Caco-2 (cell line): ENCODE data around the gene RTN4RL1. TPM values are rescaled to one million over a fixed set of nuclear protein-coding genes. Genes with fewer than 3 reads are reported as not detected.

Experiments used
- BruUV-seq: library from RNA; stranded (reverse); fragments of 400-500 nt; replicated peaks from 2 replicates; lab custom pipeline; 2021; lab: Mats Ljungman, UMichigan
- CTCF ChIA-PET: fragments of 300-600 bp; sonication (Branson Sonifier 250); formaldehyde crosslinking; loops from one replicate; lab custom pipeline; 2022; ENCODE audit warnings: antibody characterized with exemption; lab: Charles Lee
- POLR2A ChIA-PET: fragments of 300-600 bp; sonication (Branson Sonifier 250); formaldehyde crosslinking; loops from one replicate; lab custom pipeline; 2022; ENCODE audit warnings: antibody characterized with exemption; lab: Charles Lee
- DNase-seq, 2 experiments: peaks; one replicate each; pipeline versions ENCODE4 v3.0.0 to v3.0.0-alpha.2; 2020 to 2022
- H3K27me3 ChIP-seq: replicated peaks from 2 replicates; pipeline ENCODE4 v1.6.0; 2011; ENCODE audit warnings: low read length; ENCODE audit not compliant: control insufficient read depth, insufficient read depth
- H3K36me3 ChIP-seq: 2 replicates; pipeline ENCODE4 v1.5.1; 2011; ENCODE audit warnings: low read length; ENCODE audit not compliant: control insufficient read depth, insufficient read depth
- H3K4me1 ChIP-seq: fragments of 250-450 bp; sonication (Bioruptor Pico); 2 replicates; pipeline ENCODE4 v1.5.1; 2020; ENCODE audit warnings: mild to moderate bottlenecking
- H3K4me3 ChIP-seq: 2 replicates; pipeline ENCODE4 v1.5.1; 2011; ENCODE audit warnings: low read depth, mild to moderate bottlenecking, control low read depth, low read length
- H3K9me3 ChIP-seq: fragments of 250-450 bp; sonication (Bioruptor Pico); 2 replicates; pipeline ENCODE4 v1.5.1; 2020; ENCODE audit warnings: mild to moderate bottlenecking, moderate library complexity
- H3K27ac Mint-ChIP-seq: one replicate; pipeline ENCODE4 v1.8.0; 2022; ENCODE audit warnings: mixed read lengths; ENCODE audit not compliant: unreplicated experiment
- H3K27me3 Mint-ChIP-seq: one replicate; pipeline ENCODE4 v1.8.0; 2022; ENCODE audit warnings: mixed read lengths; ENCODE audit not compliant: insufficient read depth, unreplicated experiment
- H3K36me3 Mint-ChIP-seq: one replicate; pipeline ENCODE4 v1.8.0; 2022; ENCODE audit warnings: mild to moderate bottlenecking, mixed read lengths; ENCODE audit not compliant: insufficient read depth, unreplicated experiment
- H3K4me1 Mint-ChIP-seq: one replicate; pipeline ENCODE4 v1.8.0; 2022; ENCODE audit warnings: low read depth, mixed read lengths; ENCODE audit not compliant: unreplicated experiment
- H3K4me3 Mint-ChIP-seq: one replicate; pipeline ENCODE4 v1.8.0; 2022; ENCODE audit warnings: mild to moderate bottlenecking, moderate library complexity, mixed read lengths; ENCODE audit not compliant: unreplicated experiment
- H3K9me3 Mint-ChIP-seq: one replicate; pipeline ENCODE4 v1.8.0; 2022; ENCODE audit warnings: mixed read lengths; ENCODE audit not compliant: unreplicated experiment
- CTCF ChIP-seq, 2 experiments: fragments of 200-600 bp in 1 of 2; IDR thresholded peaks; 1 replicate in 1 of 2; 2 replicates in 1 of 2; pipeline versions ENCODE4 v1.5.1 to v1.8.0; 2011 to 2022; ENCODE audit warnings: antibody characterized with exemption in 1 of 2, control low read depth in 1 of 2, inconsistent platforms in 1 of 2, low read depth in 1 of 2, low read length in 1 of 2, mild to moderate bottlenecking in 1 of 2, moderate library complexity in 1 of 2; ENCODE audit not compliant: insufficient read depth in 1 of 2, severe bottlenecking in 1 of 2, unreplicated experiment in 1 of 2
- intact Hi-C: fragments of 100-400 bp; cut with micrococcal nuclease; formaldehyde crosslinking; loops from one replicate; pipeline ENCODE4 v1.10.0; 2022; ENCODE audit not compliant: unreplicated experiment
- total RNA-seq: library from RNA; stranded (reverse); gene quantifications from 2 replicates; pipeline ENCODE4 v1.2.3, GENCODE V29; 2022

RTN4RL1 gene
- total RNA-seq, 1 experiment from 2014 or later = 0.54 TPM

GRCh38 chr17:2060681-2061440 is 35.7 kb upstream of the RTN4RL1 start:
- Histone ChIP-seq H3K27me3 (no peaks in the 10 kb centered on the region), H3K4me1 (no peaks in the 10 kb centered on the region), H3K9me3 (no peaks in the 10 kb centered on the region), H3K4me3 (no peak overlapping the region), H3K36me3 (peaks cover 3% of the 10 kb centered on the region; the same call in 1 of the 2 replicates)
- Mint-ChIP-seq H3K9me3 (no peaks in the 10 kb centered on the region), H3K27ac (no peak overlapping the region), H3K27me3 (no peaks in the 10 kb centered on the region), H3K4me3 (no peak overlapping the region), H3K36me3 (peaks cover 18% of the 10 kb centered on the region), H3K4me1 (no peaks in the 10 kb centered on the region)
- BruUV-seq = no TSS peak
- ChIA-PET CTCF (no interaction called here), POLR2A (no interaction called here)
- TF ChIP-seq CTCF (IDR thresholded peaks at IDR 0.05; ENCODE audit: insufficient read depth in 1 of 2, low read depth in 1 of 2, low read length in 1 of 2, severe bottlenecking in 1 of 2, unreplicated experiment in 1 of 2) = no peak
- intact Hi-C loops = no loop called here
- no peak for DNase-seq

GRCh38 chr17:2060385-2060658 is 35.2 kb upstream of the RTN4RL1 start:
- intact Hi-C loops = no loop called here

More at GRCh38 chr17:2060385-2060658, 35.2 kb upstream of the RTN4RL1 start:
- no peaks in the 10 kb centered on the region for H3K4me1 Mint-ChIP-seq
- no peak overlapping the region for H3K4me3 Mint-ChIP-seq
- no peak overlapping the region for H3K4me3 ChIP-seq
- no peaks in the 10 kb centered on the region for H3K9me3 ChIP-seq
- no peaks in the 10 kb centered on the region for H3K4me1 ChIP-seq
- H3K27me3 ChIP-seq = no peaks in the 10 kb centered on the region
- H3K36me3 Mint-ChIP-seq = peaks cover 12% of the 10 kb centered on the region
- BruUV-seq = no TSS peak
- POLR2A ChIA-PET = no interaction called here
- peaks cover 3% of the 10 kb centered on the region; the same call in 1 of the 2 replicates for H3K36me3 ChIP-seq
- DNase-seq = no peak
- CTCF ChIA-PET = interaction anchor here (0.8 to 1.0 kb wide), 2 partner anchors 8 to 9 kb away, joined by 6 to 7 read pairs; no protein-coding TSS in a partner anchor
- H3K27me3 Mint-ChIP-seq = no peaks in the 10 kb centered on the region
- no peak overlapping the region for H3K27ac Mint-ChIP-seq
- TF ChIP-seq CTCF (IDR thresholded peaks at IDR 0.05; ENCODE audit: insufficient read depth in 1 of 2, low read depth in 1 of 2, low read length in 1 of 2, severe bottlenecking in 1 of 2, unreplicated experiment in 1 of 2) = no peak
- H3K9me3 Mint-ChIP-seq = no peaks in the 10 kb centered on the region
